GM12878 (cell line): Measurements from ENCODE around the gene LSM12. TPM values are rescaled to one million over a fixed set of nuclear protein-coding genes. Genes with fewer than 3 reads are reported as not detected.
A peak's percentile ranks its signal among the peaks of the same experiment; 100 is the strongest.

Experiments
- ATAC-seq: fragments of 200-7000 bp; cut with Tn5 transposase; 3 replicates; pipeline ENCODE4 v1.9.1; 2020; ENCODE audit warnings: mild to moderate bottlenecking, moderate library complexity
- BruUV-seq: library from RNA; stranded (reverse); fragments of 400-500 nt; replicated peaks from 2 replicates; lab custom pipeline; 2021; lab: Mats Ljungman, UMichigan
- CTCF ChIA-PET: fragments of 300-600 bp; sonication (Branson Sonifier 250); formaldehyde crosslinking; extraction: SDS; loops from one replicate; lab custom pipeline; 2021; ENCODE audit warnings: inconsistent platforms; lab: Yijun Ruan, JAX
- POLR2A ChIA-PET: fragments of 350-600 bp; formaldehyde crosslinking; extraction: SDS; loops from one replicate; lab custom pipeline; 2021; ENCODE audit warnings: inconsistent platforms; lab: Charles Lee
- RAD21 ChIA-PET: fragments of 300-600 bp; sonication (Branson Sonifier 250); formaldehyde crosslinking; loops from one replicate; lab custom pipeline; 2023; ENCODE audit warnings: antibody characterized with exemption; ENCODE audit not compliant: unreplicated experiment; lab: Charles Lee
- SMC1A ChIA-PET: fragments of 300-600 bp; sonication (Branson Sonifier 250); formaldehyde crosslinking; loops from one replicate; lab custom pipeline; 2023; ENCODE audit not compliant: unreplicated experiment, uncharacterized antibody; lab: Charles Lee
- DNase-seq: peaks from one replicate; pipeline ENCODE4 v3.0.0-alpha.2; 2011; ENCODE audit warnings: low read depth, low spot score
- FAIRE-seq: peaks from 3 replicates; lab custom pipeline; 2011; peaks lifted over from hg19 to GRCh38; lab: Jason Lieb, UNC
- H2AFZ ChIP-seq: 2 replicates; pipeline ENCODE4 v1.6.0; 2011; ENCODE audit warnings: low read depth, low read length, control low read depth; ENCODE audit not compliant: control insufficient read depth
- H3K27ac ChIP-seq: 2 replicates; pipeline ENCODE4 v1.5.1; 2011; ENCODE audit warnings: control low read depth; ENCODE audit not compliant: control insufficient read depth, insufficient read depth
- H3K27me3 ChIP-seq, 2 experiments: replicated peaks in 1 of 2; 2 replicates each; pipeline versions ENCODE4 v1.6.0 to v1.6.1; 2011; ENCODE audit warnings: low read length in 1 of 2; ENCODE audit not compliant: control insufficient read depth in 2 of 2, insufficient read depth in 2 of 2
- H3K36me3 ChIP-seq, 2 experiments: 2 replicates each; pipeline ENCODE4 v1.5.1; 2011; ENCODE audit warnings: low read length in 1 of 2; ENCODE audit not compliant: control insufficient read depth in 2 of 2, insufficient read depth in 2 of 2
- H3K4me1 ChIP-seq: 2 replicates; pipeline ENCODE4 v1.6.1; 2011; ENCODE audit warnings: mild to moderate bottlenecking, low read length, moderate library complexity, mixed read lengths; ENCODE audit not compliant: control insufficient read depth, insufficient read depth
- H3K4me2 ChIP-seq: 2 replicates; pipeline ENCODE4 v1.6.0; 2011; ENCODE audit warnings: control low read depth; ENCODE audit not compliant: control insufficient read depth, insufficient read depth
- H3K4me3 ChIP-seq: fragments of 200-600 bp; sonication (generic); 2 replicates; pipeline ENCODE4 v1.5.1; 2016
- H3K79me2 ChIP-seq: 2 replicates; pipeline ENCODE4 v1.6.0; 2011; ENCODE audit warnings: low read length; ENCODE audit not compliant: control insufficient read depth, insufficient read depth
- H3K9ac ChIP-seq: 2 replicates; pipeline ENCODE4 v1.8.0; 2011; ENCODE audit warnings: low read length, control low read depth, mixed read lengths; ENCODE audit not compliant: control insufficient read depth, insufficient read depth
- H3K9me3 ChIP-seq: replicated peaks from 3 replicates; pipeline ENCODE4 v1.5.1; 2011; ENCODE audit warnings: mild to moderate bottlenecking, low read length; ENCODE audit not compliant: control insufficient read depth, insufficient read depth
- H4K20me1 ChIP-seq: 2 replicates; pipeline ENCODE4 v1.6.0; 2011; ENCODE audit not compliant: control insufficient read depth, insufficient read depth
- ATF7 ChIP-seq: fragments of 450-650 bp; IDR thresholded peaks from 2 replicates; pipeline ENCODE4 v1.6.1; 2016; ENCODE audit warnings: low read depth, mild to moderate bottlenecking
- RUNX3 ChIP-seq: IDR thresholded peaks from 2 replicates; pipeline ENCODE4 v1.6.1; 2012; ENCODE audit warnings: low read length, inconsistent platforms
- SP1 ChIP-seq: IDR thresholded peaks from one replicate; pipeline ENCODE4 v1.6.1; 2011; ENCODE audit warnings: low read depth, low read length
- WGBS: methylation state at CpG from one replicate; pipeline ENCODE4 v1.1.6; 2016; ENCODE audit warnings: low lambda C conversion rate; ENCODE audit not compliant: insufficient replicate concordance, insufficient coverage; ENCODE audit errors: missing lambda C conversion rate; 5-methylcytosine and 5-hydroxymethylcytosine counted together
- in situ Hi-C: fragments of 300-500 bp; cut with MboI; formaldehyde crosslinking; loops from 9 replicates; pipeline ENCODE4 v1.14.3; 2018; ENCODE audit warnings: mixed read lengths
- intact Hi-C: fragments of 100-400 bp; cut with micrococcal nuclease; formaldehyde crosslinking; loops from one replicate; pipeline ENCODE4 v1.14.2; 2022; ENCODE audit not compliant: unreplicated experiment
- polyA plus RNA-seq, 11 experiments: library from polyadenylated mRNA; depleted of rRNA in 4 of 11; unstranded in 6 of 11; stranded (reverse) in 5 of 11; fragments of >200 nt; fragmentation: Nextera tagmentation in 4 of 11; fragmentation: Illumina TruSeq in 1 of 11; extraction: Ambion mirVana in 4 of 11; extraction: Trizol in 1 of 11; gene quantifications; 1 replicate in 1 of 11; 2 replicates in 10 of 11; pipeline versions ENCODE4 v1.2.1 to v1.2.3, GENCODE V29; 2011 to 2016; ENCODE audit warnings: inconsistent platforms in 2 of 11, missing spikeins in 2 of 11, low read depth in 1 of 11
- total RNA-seq, 4 experiments: library from RNA; depleted of rRNA in 3 of 4; stranded (reverse); fragments of >200 nt in 3 of 4; fragmentation: Illumina TruSeq in 1 of 4; extraction: Trizol in 1 of 4; gene quantifications; 2 replicates each; pipeline versions ENCODE4 v1.2.1 to v1.2.3, GENCODE V29; 2013 to 2021

Gene LSM12
- total and polyA plus RNA-seq, 10 of the 15 experiments (the other 5 are each of a cell fraction or from before 2014, with no cell fraction given): 51.1 to 206 (median 70.8) TPM

- Histone ChIP-seq H3K4me3 (no peak overlapping the region), H4K20me1 (no peaks in the 10 kb centered on the region), H3K9ac (no peak overlapping the region), H2AFZ (no peak overlapping the region), H3K4me1 (peaks cover 30% of the 10 kb centered on the region), H3K4me2 (no peak overlapping the region), H3K36me3 (peaks cover 0 to 8% of the 10 kb centered on the region in 2 experiments; a peak in 2 of 4 replicates), H3K27ac (no peak overlapping the region), H3K79me2 (peaks cover 6% of the 10 kb centered on the region), H3K27me3 (no peaks in the 10 kb centered on the region), H3K9me3 (no peaks in the 10 kb centered on the region; the same call in 2 of the 3 replicates)
- TF ChIP-seq ATF7 (no peak), RUNX3 (0 out of 2 replicates have a peak, but pooled peaks have one; percentile 19), SP1 (no peak)
- peak; percentile 30 for ATAC-seq
- BruUV-seq: no TSS peak
- RAD21 ChIA-PET: no interaction called here
- DNase-seq: no peak
- POLR2A ChIA-PET: no interaction called here
- FAIRE-seq: no peak
- in situ Hi-C loops: no loop called here
- intact Hi-C loops: no loop called here
- 79% methylated on average over 13 of the region's 13 CpGs for WGBS
- SMC1A ChIA-PET: interaction anchor here (1.2 kb wide), 1 partner anchor 18 kb away, joined by 3 read pairs; no protein-coding TSS in a partner anchor
- CTCF ChIA-PET: interaction anchor here (0.7 to 1.5 kb wide), 2 partner anchors 14 kb away, joined by 4 read pairs; no protein-coding TSS in a partner anchor
Observed at GRCh38 chr17:44097110-44097958, 30.9 kb upstream of the LSM12 start.
